Activated CD8-positive, alpha-beta T cell treated with anti-CD3 and anti-CD28 coated beads for 36 hours (primary cell): ENCODE measurements around the gene MAPK1IP1L. TPM values are rescaled to one million over a fixed set of nuclear protein-coding genes. Genes with fewer than 3 reads are reported as not detected.

Experiments
- ATAC-seq: fragments of 200-7000 bp; cut with Tn5 transposase; one replicate; pipeline ENCODE4 v1.10.0; 2021; ENCODE audit warnings: mild to moderate bottlenecking, moderate library complexity
- CTCF ChIA-PET: fragments of 350-600 bp; sonication (Branson Sonifier 250); formaldehyde crosslinking; loops from one replicate; lab custom pipeline; 2021; ENCODE audit warnings: antibody characterized with exemption; lab: Charles Lee
- POLR2A ChIA-PET: fragments of 350-600 bp; sonication (Branson Sonifier 250); formaldehyde crosslinking; loops from one replicate; lab custom pipeline; 2021; ENCODE audit warnings: antibody characterized with exemption; lab: Charles Lee
- DNase-seq: peaks from one replicate; pipeline ENCODE4 v3.0.0-alpha.2; 2020
- H3K27ac Mint-ChIP-seq: one replicate; pipeline ENCODE4 v1.8.0; 2021; ENCODE audit warnings: mild to moderate bottlenecking, mixed read lengths
- H3K27me3 Mint-ChIP-seq: one replicate; pipeline ENCODE4 v1.8.0; 2021; ENCODE audit warnings: mixed read lengths
- H3K36me3 Mint-ChIP-seq: one replicate; pipeline ENCODE4 v1.8.0; 2021; ENCODE audit warnings: low read depth, mixed read lengths
- H3K4me1 Mint-ChIP-seq: one replicate; pipeline ENCODE4 v1.8.0; 2021; ENCODE audit warnings: low read depth, mixed read lengths
- H3K4me3 Mint-ChIP-seq: one replicate; pipeline ENCODE4 v1.8.0; 2021; ENCODE audit warnings: mild to moderate bottlenecking, moderate library complexity, mixed read lengths
- H3K9me3 Mint-ChIP-seq: one replicate; pipeline ENCODE4 v1.8.0; 2021; ENCODE audit warnings: mixed read lengths
- CTCF ChIP-seq: fragments of 200-600 bp; IDR thresholded peaks from one replicate; pipeline ENCODE4 v1.8.0; 2022; ENCODE audit warnings: antibody characterized with exemption, mild to moderate bottlenecking
- intact Hi-C: fragments of 100-400 bp; cut with micrococcal nuclease; formaldehyde crosslinking; loops from one replicate; pipeline ENCODE4 v1.10.0; 2022
- total RNA-seq, 2 experiments: library from RNA; stranded (reverse); gene quantifications; one replicate each; pipeline ENCODE4 v1.2.3, GENCODE V29; 2021

MAPK1IP1L gene
- total RNA-seq, 2 experiments from 2014 or later = 89.3 to 105 TPM

DNA sequence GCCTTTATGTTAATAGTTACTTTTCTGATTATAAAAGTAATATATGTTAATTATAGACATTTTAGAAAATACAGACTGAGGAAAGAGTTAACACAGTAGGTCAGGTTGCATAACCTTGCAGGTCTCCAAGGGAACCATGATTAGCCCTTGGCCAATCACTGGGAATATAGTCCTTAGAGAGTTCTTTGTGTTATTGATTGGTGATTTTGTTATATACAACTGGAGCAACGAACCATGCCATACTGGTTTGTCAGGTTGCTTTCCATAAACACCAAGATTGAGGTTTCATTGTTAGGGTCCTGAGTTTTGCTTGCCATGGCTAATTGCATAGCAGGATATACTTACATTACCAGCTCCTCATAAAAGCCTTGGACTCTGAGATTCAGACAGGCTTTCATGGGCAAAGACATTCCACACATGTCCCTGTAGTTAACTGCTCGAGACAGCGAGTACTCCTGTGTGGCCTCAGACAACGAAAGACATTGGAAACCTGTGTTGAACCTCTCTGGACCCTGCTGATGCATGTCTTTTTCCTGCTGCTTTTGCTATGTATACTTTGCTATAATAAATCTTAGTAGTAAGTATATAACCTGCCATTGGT lies 33.7 kb downstream of the MAPK1IP1L start:
- no peak for TF ChIP-seq CTCF
- no peaks in the 10 kb centered on the region for H3K27me3 Mint-ChIP-seq
- no peak overlapping the region for H3K4me3 Mint-ChIP-seq
- H3K27ac Mint-ChIP-seq = no peak overlapping the region
- POLR2A ChIA-PET = interaction anchor here (1.0 kb wide), 1 partner anchor 10 kb away, joined by 3 read pairs; no protein-coding TSS in a partner anchor
- H3K36me3 Mint-ChIP-seq = no peaks in the 10 kb centered on the region
- CTCF ChIA-PET = interaction anchor here (1.4 kb wide), 1 partner anchor 76 kb away, joined by 6 read pairs; no protein-coding TSS in a partner anchor
- DNase-seq (no peak), ATAC-seq (no peak)
- intact Hi-C loops = no loop called here
- H3K4me1 Mint-ChIP-seq = no peaks in the 10 kb centered on the region
- no peaks in the 10 kb centered on the region for H3K9me3 Mint-ChIP-seq

DNA sequence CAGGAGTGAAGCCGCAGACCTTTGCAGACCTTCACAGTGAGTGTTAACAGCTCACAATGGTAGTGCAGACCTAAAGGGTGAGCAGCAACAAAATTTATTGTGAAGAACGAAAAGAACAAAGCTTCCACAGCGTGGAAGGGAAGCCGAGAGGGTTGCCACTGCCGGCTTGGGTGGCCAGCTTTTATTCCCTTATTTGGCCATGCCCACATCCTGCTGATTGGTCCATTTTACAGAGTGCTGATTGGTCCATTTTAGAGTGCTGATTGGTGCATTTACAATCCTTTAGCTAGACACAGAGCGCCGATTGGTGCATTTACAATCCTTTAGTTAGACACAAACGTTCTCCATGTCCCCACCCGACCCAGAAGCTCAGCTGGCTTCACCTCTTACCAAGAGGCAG lies 35.5 kb downstream of the MAPK1IP1L start:
- intact Hi-C loops = no loop called here
- H3K4me1 Mint-ChIP-seq = no peaks in the 10 kb centered on the region
- ATAC-seq (no peak), DNase-seq (no peak)
- no peaks in the 10 kb centered on the region for H3K27me3 Mint-ChIP-seq
- CTCF ChIA-PET = interaction anchor here (1.0 to 4.6 kb wide), 2 partner anchors 30 to 73 kb away, joined by 3 to 43 read pairs; no protein-coding TSS in a partner anchor
- no peak overlapping the region for H3K27ac Mint-ChIP-seq
- TF ChIP-seq CTCF = no peak
- POLR2A ChIA-PET = no interaction called here
- no peaks in the 10 kb centered on the region for H3K36me3 Mint-ChIP-seq
- no peak overlapping the region for H3K4me3 Mint-ChIP-seq
- H3K9me3 Mint-ChIP-seq = no peaks in the 10 kb centered on the region

GRCh38 chr14:55088356-55088755 lies 36.9 kb downstream of the MAPK1IP1L start:
- ChIA-PET POLR2A (no interaction called here), CTCF (interaction anchor here (0.6 to 4.6 kb wide), 8 partner anchors 10 to 101 kb away, joined by 3 to 43 read pairs (median 3); no protein-coding TSS in a partner anchor)
- Mint-ChIP-seq H3K27me3 (no peaks in the 10 kb centered on the region), H3K4me1 (no peaks in the 10 kb centered on the region), H3K36me3 (no peaks in the 10 kb centered on the region), H3K9me3 (no peaks in the 10 kb centered on the region), H3K4me3 (no peak overlapping the region), H3K27ac (no peak overlapping the region)
- TF ChIP-seq CTCF = no peak
- DNase-seq = no peak
- no peak for ATAC-seq
- intact Hi-C loops = loop anchor here (2.0 kb wide), 1 partner anchor 72 kb away; no protein-coding TSS in a partner anchor

DNA sequence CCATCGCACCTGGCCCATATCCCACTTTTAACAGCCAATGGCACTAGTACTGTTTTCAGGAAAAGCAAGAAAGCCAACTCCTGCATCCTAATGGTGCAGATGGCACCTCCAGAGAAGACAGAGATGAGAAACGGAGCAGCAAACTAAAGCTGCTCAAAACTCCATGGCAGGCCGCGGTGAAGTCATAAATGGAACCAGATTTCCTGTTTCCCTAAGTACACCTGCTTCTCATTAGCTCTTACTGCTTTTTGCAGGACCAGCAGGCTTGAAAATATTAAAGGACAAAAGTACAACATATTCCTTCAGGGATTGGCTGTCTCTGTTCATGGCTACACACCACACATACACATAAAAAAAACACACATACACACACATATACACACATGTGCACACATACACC lies 40.9 kb downstream of the MAPK1IP1L start:
- H3K27me3 Mint-ChIP-seq = no peaks in the 10 kb centered on the region

More for the DNA sequence above, 40.9 kb downstream of the MAPK1IP1L start:
- ChIA-PET CTCF (interaction anchor here (1.3 to 4.3 kb wide), 3 partner anchors 10 to 68 kb away, joined by 4 to 26 read pairs (median 7); partner anchors contain the start of gene MAPK1IP1L), POLR2A (interaction anchor here (1.2 kb wide), 1 partner anchor 35 kb away, joined by 4 read pairs; no protein-coding TSS in a partner anchor)
- Mint-ChIP-seq H3K4me3 (no peak overlapping the region), H3K4me1 (peaks cover 5% of the 10 kb centered on the region), H3K27ac (no peak overlapping the region), H3K9me3 (no peaks in the 10 kb centered on the region), H3K36me3 (no peaks in the 10 kb centered on the region)
- intact Hi-C loops = no loop called here
- no peak for DNase-seq
- no peak for TF ChIP-seq CTCF
- ATAC-seq = no peak
